Hepatocyte (in vitro differentiated cells): ENCODE results near the gene ARHGAP10.

Experiments
- EZH2phosphoT487 ChIP-seq: fragments of 200-600 bp; sonication (generic); IDR thresholded peaks from one replicate; pipeline ENCODE4 v1.6.1; 2018; ENCODE audit warnings: antibody characterized with exemption, mild to moderate bottlenecking, low read depth, moderate library complexity; ENCODE audit not compliant: unreplicated experiment, severe bottlenecking
- TF ChIP-seq, protein P1 (sequence below): fragments of 200-600 bp; sonication (generic); IDR thresholded peaks from 2 replicates; pipeline ENCODE4 v1.5.1; 2016; ENCODE audit warnings: antibody characterized with exemption, mild to moderate bottlenecking; ENCODE audit not compliant: poor library complexity

DNA sequence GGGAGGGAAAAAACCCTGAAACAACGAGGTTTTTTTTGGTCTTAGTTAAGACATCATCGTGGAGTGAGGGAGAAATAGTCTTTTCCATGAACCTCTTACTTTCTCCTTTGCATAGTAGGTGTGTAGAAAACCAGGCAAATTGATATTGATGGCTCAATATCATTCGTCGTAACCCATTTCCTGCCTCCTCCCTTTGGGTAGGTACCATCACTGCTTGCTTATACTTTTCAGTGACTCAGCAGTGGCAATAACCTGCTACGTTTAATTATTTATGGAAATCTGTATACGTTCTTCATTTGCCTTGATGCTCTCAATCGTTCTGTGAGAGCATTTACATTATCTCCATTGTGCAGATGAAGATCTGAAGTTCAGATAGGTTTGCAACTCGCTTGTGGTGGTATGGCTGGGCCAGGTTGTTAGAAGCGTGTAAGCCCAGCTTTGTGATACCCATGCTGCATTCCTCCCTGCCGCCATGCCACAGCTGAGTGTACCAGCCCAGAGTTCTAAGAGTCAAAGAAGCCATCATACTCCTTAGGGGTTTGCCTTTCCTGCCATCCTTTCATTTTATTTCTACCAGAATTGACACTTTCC, 212.9 kb downstream of the ARHGAP10 start:
- TF ChIP-seq, protein P1, sequence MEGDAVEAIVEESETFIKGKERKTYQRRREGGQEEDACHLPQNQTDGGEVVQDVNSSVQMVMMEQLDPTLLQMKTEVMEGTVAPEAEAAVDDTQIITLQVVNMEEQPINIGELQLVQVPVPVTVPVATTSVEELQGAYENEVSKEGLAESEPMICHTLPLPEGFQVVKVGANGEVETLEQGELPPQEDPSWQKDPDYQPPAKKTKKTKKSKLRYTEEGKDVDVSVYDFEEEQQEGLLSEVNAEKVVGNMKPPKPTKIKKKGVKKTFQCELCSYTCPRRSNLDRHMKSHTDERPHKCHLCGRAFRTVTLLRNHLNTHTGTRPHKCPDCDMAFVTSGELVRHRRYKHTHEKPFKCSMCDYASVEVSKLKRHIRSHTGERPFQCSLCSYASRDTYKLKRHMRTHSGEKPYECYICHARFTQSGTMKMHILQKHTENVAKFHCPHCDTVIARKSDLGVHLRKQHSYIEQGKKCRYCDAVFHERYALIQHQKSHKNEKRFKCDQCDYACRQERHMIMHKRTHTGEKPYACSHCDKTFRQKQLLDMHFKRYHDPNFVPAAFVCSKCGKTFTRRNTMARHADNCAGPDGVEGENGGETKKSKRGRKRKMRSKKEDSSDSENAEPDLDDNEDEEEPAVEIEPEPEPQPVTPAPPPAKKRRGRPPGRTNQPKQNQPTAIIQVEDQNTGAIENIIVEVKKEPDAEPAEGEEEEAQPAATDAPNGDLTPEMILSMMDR, result no peak
- no peak for TF ChIP-seq EZH2phosphoT487
